ENCODE measurements around the gene CFAP46. TPM values are rescaled to one million over a fixed set of nuclear protein-coding genes. Genes with fewer than 3 reads are reported as not detected.

The CFAP46 gene
- total and polyA plus RNA-seq, 2 of the 8 experiments (the other 6 are each of a cell fraction or from before 2014, with no cell fraction given): 2.6 to 4.8 TPM

DNA sequence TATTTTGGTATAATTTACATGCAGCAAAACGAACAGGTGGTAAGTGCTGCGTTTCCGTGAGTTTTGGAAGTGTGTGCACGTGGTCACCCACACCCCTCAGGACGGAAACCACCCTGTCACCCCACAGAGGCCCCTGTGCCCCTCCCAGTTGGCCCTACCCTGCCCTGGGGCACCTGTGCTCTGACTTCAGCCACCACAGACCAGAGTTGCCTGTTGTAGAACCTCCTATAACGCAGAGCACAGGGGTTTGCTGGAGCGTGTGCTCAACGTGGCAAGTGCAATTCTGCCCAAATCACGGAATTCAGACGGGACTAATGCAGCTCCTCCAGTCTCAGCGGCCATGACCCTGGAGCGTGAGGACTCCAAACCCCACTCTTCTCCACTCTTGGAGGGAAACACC is 9.6 kb upstream of the CFAP46 start:
- H3K79me1 ChIP-seq (ENCODE audit: low read depth, low read length): no peaks in the 10 kb centered on the region
- no peak overlapping the region for H3K27ac ChIP-seq (ENCODE audit: low read depth, low read length)
- H4K91ac ChIP-seq (replicated peaks; ENCODE audit: insufficient read length, low read length): no peak overlapping the region
- DNase-seq (ENCODE audit: low read depth in 1 of 2, low spot score in 2 of 2) (peak in 1 of 2 experiments; percentile 35), FAIRE-seq (no peak)
- peaks cover 0 to 3% of the 10 kb centered on the region in 2 experiments for H4K20me1 ChIP-seq (replicated peaks in 1 of 2; ENCODE audit: control insufficient read depth in 1 of 2, insufficient read depth in 2 of 2, low read length in 2 of 2)
- H2BK20ac ChIP-seq (ENCODE audit: low read length): no peak overlapping the region
- WGBS, 2 experiments (ENCODE audit: extremely low coverage in 1 of 2, insufficient coverage in 1 of 2, insufficient read length in 1 of 2, insufficient replicate concordance in 2 of 2, low coverage in 1 of 2, low lambda C conversion rate in 2 of 2, missing lambda C conversion rate in 1 of 2): 84% methylated on average over 12 of the region's 12 CpGs; no CpG with 5 or more reads in 1 of the 2 experiments
- H4K8ac ChIP-seq (ENCODE audit: extremely low read depth, insufficient read depth, low read length): no peak overlapping the region
- H2BK120ac ChIP-seq (replicated peaks; ENCODE audit: low read depth, low read length): no peak overlapping the region
- no peaks in the 10 kb centered on the region for H3K79me2 ChIP-seq (ENCODE audit: control insufficient read depth in 1 of 2, insufficient read depth in 2 of 2, low read length in 2 of 2)
- no peak overlapping the region for H2BK12ac ChIP-seq (ENCODE audit: low read depth, low read length)
- no peak for TF ChIP-seq NRF1 (IDR thresholded peaks at IDR 0.05; ENCODE audit: low read depth, low read length)
- TF ChIP-seq BCL11A (IDR thresholded peaks at IDR 0.05; ENCODE audit: low read depth in 2 of 2, low read length in 2 of 2): no peak
- H3K27me3 ChIP-seq (replicated peaks in 1 of 4; ENCODE audit: control insufficient read depth in 3 of 4, extremely low read depth in 1 of 4, insufficient read depth in 3 of 4, low read length in 3 of 4): no peaks in the 10 kb centered on the region
- peaks cover 0 to 2% (median 0%) of the 10 kb centered on the region in 4 experiments; a peak in 1 of 7 replicates for H3K4me1 ChIP-seq (replicated peaks in 1 of 4; ENCODE audit: control insufficient read depth in 3 of 4, insufficient read depth in 4 of 4, low read length in 3 of 4)
- H2BK5ac ChIP-seq (ENCODE audit: low read depth, low read length): no peak overlapping the region
- no peaks in the 10 kb centered on the region for H3K9me3 ChIP-seq (ENCODE audit: insufficient read depth in 2 of 2, low read depth in 1 of 2, low read length in 1 of 2)
- no peak overlapping the region for H2BK15ac ChIP-seq (ENCODE audit: low read length)
- H3K23me2 ChIP-seq (ENCODE audit: low read depth, low read length): peaks cover 3% of the 10 kb centered on the region; the same call in 1 of the 2 replicates
- ChIA-PET CTCF (ENCODE audit: partially characterized antibody) (no interaction called here), POLR2A (ENCODE audit: partially characterized antibody) (no interaction called here)
- H3K36me3 ChIP-seq (ENCODE audit: control insufficient read depth in 2 of 4, insufficient read depth in 4 of 4, low read length in 3 of 4): no peaks in the 10 kb centered on the region
- H3K4me3 ChIP-seq (ENCODE audit: extremely low read depth in 1 of 4, insufficient read depth in 2 of 4, low read depth in 3 of 4, low read length in 4 of 4): no peak overlapping the region
- H2AFZ ChIP-seq (ENCODE audit: low read length): no peak overlapping the region
- no peak overlapping the region for H3K4ac ChIP-seq (replicated peaks; ENCODE audit: insufficient read length, low read depth, low read length)
- no peak overlapping the region for H3K14ac ChIP-seq (ENCODE audit: insufficient read length)
- H3K4me2 ChIP-seq (ENCODE audit: insufficient read depth in 1 of 2, low read depth in 2 of 2, low read length in 2 of 2): no peak overlapping the region
- no peak overlapping the region for H3K9ac ChIP-seq (replicated peaks in 1 of 4; ENCODE audit: extremely low read depth in 1 of 4, low read depth in 3 of 4, low read length in 3 of 4)
- H3K18ac ChIP-seq (ENCODE audit: extremely low read depth, low read length): no peak overlapping the region
- H3K56ac ChIP-seq (replicated peaks; ENCODE audit: insufficient read length, low read depth, low read length): no peak overlapping the region
- no peak overlapping the region for H3K23ac ChIP-seq (ENCODE audit: insufficient read length)
- H2AK5ac ChIP-seq (ENCODE audit: low read depth, low read length): no peak overlapping the region
- H4K5ac ChIP-seq (ENCODE audit: insufficient read length, low read depth, low read length): no peak overlapping the region
